Lower lobe of right lung (tissue), 2 donors: ENCODE data around the gene NRXN2. TPM values are rescaled to one million over a fixed set of nuclear protein-coding genes. Genes with fewer than 3 reads are reported as not detected.
A peak's percentile ranks its signal among the peaks of the same experiment; 100 is the strongest.

ENCODE experiments used
- ATAC-seq, 2 donors: fragments of 200-7000 bp; cut with Tn5 transposase; one replicate each; pipeline ENCODE4 v1.9.1; 2020 to 2022; ENCODE audit warnings: mild to moderate bottlenecking in 2 of 2, moderate library complexity in 2 of 2
- DNase-seq: peaks from one replicate; pipeline ENCODE4 v3.0.0-alpha.2; 2020
- H3K27ac ChIP-seq: fragments of 200-600 bp; one replicate; pipeline ENCODE4 v1.8.0; 2022
- H3K27me3 ChIP-seq: fragments of 200-600 bp; one replicate; pipeline ENCODE4 v1.8.0; 2022; ENCODE audit warnings: low read depth
- H3K36me3 ChIP-seq: fragments of 200-600 bp; one replicate; pipeline ENCODE4 v1.8.0; 2022; ENCODE audit warnings: mild to moderate bottlenecking
- H3K4me1 ChIP-seq: fragments of 200-600 bp; one replicate; pipeline ENCODE4 v1.8.0; 2022
- H3K4me3 ChIP-seq: fragments of 200-600 bp; one replicate; pipeline ENCODE4 v1.8.0; 2022; ENCODE audit warnings: mild to moderate bottlenecking
- H3K9me3 ChIP-seq: fragments of 200-600 bp; one replicate; pipeline ENCODE4 v1.8.0; 2022
- CTCF ChIP-seq: fragments of 200-600 bp; IDR thresholded peaks from one replicate; pipeline ENCODE4 v1.8.0; 2022; ENCODE audit warnings: antibody characterized with exemption, mild to moderate bottlenecking
- intact Hi-C: fragments of 100-400 bp; cut with DNase I; formaldehyde crosslinking; loops from one replicate; pipeline ENCODE4 v1.11.0; 2022
- total RNA-seq: library from RNA; stranded (reverse); fragmentation: NEBNext Ultra II Directional; extraction: Animal tissue kit (Norgen Biotek cat#: 25700); gene quantifications from one replicate; pipeline ENCODE4 v1.2.1, GENCODE V29; 2021
- donor health status: DM: no; HTN: yes; CAD: no; lungs with severe emphysema.

NRXN2 gene
- total RNA-seq, 1 donor from 2014 or later = 1.7 TPM

GRCh38 chr11:64588701-64589100 lies 134.3 kb downstream of the NRXN2 start:
- H3K4me3 ChIP-seq = no peak overlapping the region
- intact Hi-C loops = no loop called here
- H3K27me3 ChIP-seq = no peaks in the 10 kb centered on the region
- H3K4me1 ChIP-seq = no peaks in the 10 kb centered on the region
- no peaks in the 10 kb centered on the region for H3K36me3 ChIP-seq
- ATAC-seq (no peak), DNase-seq (no peak)
- H3K27ac ChIP-seq = no peak overlapping the region
- H3K9me3 ChIP-seq = peaks cover 13% of the 10 kb centered on the region
- TF ChIP-seq CTCF = no peak

GRCh38 chr11:64586366-64586765 lies 136.6 kb downstream of the NRXN2 start:
- Histone ChIP-seq H3K27me3 (peaks cover 3% of the 10 kb centered on the region), H3K4me3 (no peak overlapping the region), H3K4me1 (no peaks in the 10 kb centered on the region), H3K27ac (no peak overlapping the region), H3K9me3 (peaks cover 13% of the 10 kb centered on the region), H3K36me3 (no peaks in the 10 kb centered on the region)
- no peak for TF ChIP-seq CTCF
- no peak for DNase-seq
- ATAC-seq = no peak
- intact Hi-C loops = no loop called here

- Histone ChIP-seq H3K9me3 (peaks cover 13% of the 10 kb centered on the region), H3K27me3 (peaks cover 3% of the 10 kb centered on the region), H3K36me3 (no peaks in the 10 kb centered on the region), H3K4me3 (no peak overlapping the region), H3K4me1 (no peaks in the 10 kb centered on the region), H3K27ac (no peak overlapping the region)
- intact Hi-C loops = no loop called here
- DNase-seq (peak; percentile 12), ATAC-seq (no peak)
- no peak for TF ChIP-seq CTCF
Observed at GRCh38 chr11:64585150-64585549, 137.8 kb downstream of the NRXN2 start.

- peak; percentile 34 for DNase-seq
- no peaks in the 10 kb centered on the region for H3K4me1 ChIP-seq
- no peak overlapping the region for H3K27ac ChIP-seq
- peaks cover 4% of the 10 kb centered on the region for H3K9me3 ChIP-seq
- intact Hi-C loops = no loop called here
- H3K36me3 ChIP-seq = no peaks in the 10 kb centered on the region
- no peak for TF ChIP-seq CTCF
- no peak overlapping the region for H3K4me3 ChIP-seq
- ATAC-seq = no peak
- peaks cover 3% of the 10 kb centered on the region for H3K27me3 ChIP-seq
Observed at GRCh38 chr11:64583296-64584262, 139.4 kb downstream of the NRXN2 start.

GRCh38 chr11:64582885-64583284 lies 140.1 kb downstream of the NRXN2 start:
- H3K9me3 ChIP-seq = no peaks in the 10 kb centered on the region
- H3K27me3 ChIP-seq = peaks cover 3% of the 10 kb centered on the region
- H3K36me3 ChIP-seq = no peaks in the 10 kb centered on the region
- no peak overlapping the region for H3K4me3 ChIP-seq
- no peak for TF ChIP-seq CTCF
- H3K27ac ChIP-seq = no peak overlapping the region
- DNase-seq (peak; percentile 23), ATAC-seq (no peak)
- no peaks in the 10 kb centered on the region for H3K4me1 ChIP-seq
- intact Hi-C loops = no loop called here
